Fibroblast of upper back skin (primary cell): ENCODE results near the gene SRM.
"Not testable (repeated sequence)": the region's sequence is repeated elsewhere in the genome, so short reads cannot be mapped to it uniquely, and the experiment has no call there.

Source experiments
- DNase-seq: peaks from one replicate; pipeline ENCODE4 v3.0.0-alpha.2; 2013

SRM gene

GRCh38 chr1:11063937-11064537 is 4.2 kb upstream of the SRM start:
- DNase-seq = not testable (repeated sequence)

DNA sequence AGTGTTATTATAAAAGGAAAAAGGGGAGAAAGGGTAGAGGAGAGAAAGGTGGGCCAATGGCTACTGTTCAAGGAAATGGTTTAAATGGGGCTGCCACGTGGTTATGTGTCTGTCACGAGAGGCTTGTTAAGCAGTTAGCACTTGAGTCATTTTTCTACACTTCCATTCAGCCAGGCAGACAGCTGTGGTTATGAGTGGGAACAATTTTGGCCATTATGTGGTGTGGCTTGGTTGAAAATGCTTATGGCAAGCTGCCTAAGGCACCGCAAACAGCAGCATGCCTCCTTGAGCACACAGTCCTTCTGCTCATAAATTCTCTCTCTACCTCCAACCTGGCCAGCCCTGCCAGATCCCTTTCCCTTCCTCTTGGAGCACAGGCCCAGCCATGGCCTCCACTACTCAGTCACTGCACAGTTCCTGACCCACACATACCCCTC is 3.2 kb upstream of the SRM start:
- peak; percentile 67 for DNase-seq

DNA sequence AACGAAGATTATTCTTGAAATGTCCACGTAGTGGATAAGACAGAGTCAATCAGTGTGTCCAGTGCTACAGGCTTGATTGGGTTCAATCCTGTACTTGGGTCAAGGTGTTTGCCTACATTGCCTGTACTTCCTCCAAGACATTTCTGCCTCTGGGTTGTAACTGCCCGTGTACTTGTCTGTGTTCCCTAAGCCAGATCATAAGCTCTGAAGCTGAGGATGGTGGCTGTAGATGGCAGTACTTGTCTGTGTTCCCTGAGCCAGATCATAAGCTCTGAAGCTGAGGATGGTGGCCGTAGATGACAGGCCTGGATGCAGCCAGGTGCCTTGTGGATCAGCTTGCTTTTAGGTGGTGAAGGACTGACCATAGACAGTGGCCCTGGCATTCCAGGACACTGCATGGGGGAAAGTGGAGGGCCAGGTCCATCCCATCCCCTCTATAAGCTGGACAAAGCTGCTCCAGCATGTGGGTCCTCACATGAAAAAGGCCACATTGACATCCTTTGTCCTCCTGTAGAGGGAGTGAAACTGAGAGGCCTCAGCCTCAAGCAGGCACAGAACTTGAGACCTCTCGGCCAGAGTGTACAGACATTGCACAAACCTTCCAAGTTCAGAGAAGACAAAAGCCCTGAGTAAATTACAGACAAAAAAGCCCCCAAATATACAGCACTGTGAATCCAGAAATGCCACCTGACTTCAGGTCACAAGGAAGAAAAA is 2.0 kb upstream of the SRM start:
- DNase-seq = no peak

GRCh38 chr1:11059155-11059967 is 457 bp downstream of the SRM start:
- DNase-seq = no peak

DNA sequence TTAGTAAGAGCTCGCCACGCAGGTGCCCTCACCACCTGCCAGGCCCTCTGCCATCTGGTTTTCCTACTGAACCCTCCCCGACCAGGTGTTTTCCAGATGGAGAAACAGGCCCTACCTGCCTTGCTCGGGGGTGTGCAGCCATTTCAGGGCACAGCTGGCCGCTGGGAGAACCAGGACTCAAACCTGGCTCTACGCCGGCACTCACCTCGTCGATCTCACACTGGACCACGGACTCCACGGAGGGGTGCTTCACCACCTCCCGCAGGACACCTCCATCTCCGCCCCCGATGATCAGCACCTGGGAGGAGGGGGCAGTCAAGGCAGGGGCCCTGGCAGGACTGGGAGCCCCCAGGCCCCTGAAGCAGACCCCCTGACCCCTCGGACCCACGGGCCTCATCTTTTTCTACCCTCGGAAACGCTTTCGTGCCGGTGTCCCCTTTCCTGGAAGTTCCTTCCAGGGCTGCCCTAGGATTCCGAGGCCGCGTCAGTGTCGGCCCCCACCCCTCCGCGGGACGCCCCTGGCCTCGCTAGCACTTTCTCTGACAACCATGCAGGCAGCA is 1.1 kb downstream of the SRM start:
- DNase-seq = no peak

- DNase-seq = no peak
Observed at GRCh38 chr1:11058026-11058425, 1.8 kb downstream of the SRM start.

- no peak for DNase-seq
Observed at GRCh38 chr1:11057477-11057876, 2.3 kb downstream of the SRM start.

DNA sequence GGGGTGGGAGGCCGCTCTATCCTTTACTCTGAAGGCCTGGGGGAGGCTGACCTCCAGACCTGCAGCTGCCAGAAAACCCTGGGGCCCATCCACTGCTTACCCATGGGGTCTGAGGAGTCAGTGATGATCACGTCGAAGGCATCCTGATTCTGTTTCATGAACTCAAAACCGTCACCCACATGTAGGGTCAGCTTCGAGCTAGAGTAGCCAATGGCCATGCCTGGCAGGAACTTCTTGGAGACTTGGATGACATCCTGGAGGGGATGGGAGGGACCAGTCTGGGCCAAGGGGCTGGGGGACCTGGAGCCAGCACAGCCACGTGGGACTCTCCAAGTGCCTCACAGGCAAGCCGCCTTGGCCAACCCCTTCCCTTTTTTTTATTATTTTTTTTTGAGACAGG is 3.3 kb downstream of the SRM start:
- DNase-seq = no peak

DNA sequence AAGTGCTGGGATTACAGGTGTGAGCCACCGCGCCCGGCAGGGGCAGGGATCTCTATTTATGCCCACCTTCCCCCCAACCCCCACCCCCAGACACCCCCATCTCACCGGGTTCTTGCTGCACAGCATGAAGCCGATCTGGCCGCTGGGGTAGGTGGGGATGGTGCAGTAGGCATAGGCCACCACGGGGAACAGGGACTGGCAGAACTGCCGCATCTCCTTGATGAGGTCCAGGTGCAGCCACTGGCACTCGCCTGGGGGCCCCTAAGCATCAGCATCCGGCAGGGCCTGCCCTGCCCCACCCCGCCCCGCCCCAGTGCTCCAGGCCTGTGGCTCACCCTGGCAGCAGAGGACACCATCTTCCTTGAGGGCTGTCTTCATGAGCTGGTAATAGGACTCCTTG is 4.1 kb downstream of the SRM start:
- no peak for DNase-seq

GRCh38 chr1:11054666-11055065 is 5.2 kb downstream of the SRM start:
- no peak for DNase-seq

DNA sequence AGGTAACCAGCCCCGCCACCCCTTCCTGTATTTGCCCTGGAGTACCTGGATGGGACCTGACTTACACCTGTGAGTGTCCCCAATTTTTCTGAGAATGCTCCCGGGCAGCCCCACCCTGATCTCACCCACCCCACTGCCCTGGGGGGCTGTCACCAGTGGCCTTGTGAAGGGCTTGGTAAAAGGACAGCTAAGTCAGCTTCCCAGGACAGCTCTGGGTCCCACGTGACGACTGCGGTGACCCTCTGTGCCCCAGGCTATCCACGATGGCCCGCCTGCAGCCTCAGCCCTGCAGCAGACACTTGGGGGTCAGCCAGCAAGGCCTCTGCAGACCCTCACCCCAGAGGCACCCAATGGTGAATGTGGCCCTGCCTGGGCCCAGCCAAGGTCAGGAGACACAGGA is 5.6 kb downstream of the SRM start:
- DNase-seq = no peak

DNA sequence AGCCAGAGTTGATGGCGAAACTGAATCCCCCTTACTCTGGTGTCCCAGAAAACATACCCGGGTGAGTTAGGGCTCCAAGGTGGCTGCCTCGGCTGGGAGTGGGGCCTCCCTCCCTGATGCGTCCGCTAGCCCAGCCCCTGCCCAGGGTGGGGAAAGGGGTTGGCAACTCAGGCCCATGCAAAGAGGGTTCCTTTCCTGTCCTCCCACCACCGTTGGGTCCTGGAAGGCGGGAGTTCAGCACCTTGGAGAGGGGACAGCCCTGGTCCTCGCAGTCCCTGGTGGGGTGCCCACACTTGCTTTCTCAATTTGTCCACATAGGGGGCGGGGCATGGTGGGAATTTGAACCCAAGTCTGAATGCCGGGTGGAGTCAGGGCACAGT is 6.1 kb downstream of the SRM start:
- DNase-seq = peak; percentile 27

DNA sequence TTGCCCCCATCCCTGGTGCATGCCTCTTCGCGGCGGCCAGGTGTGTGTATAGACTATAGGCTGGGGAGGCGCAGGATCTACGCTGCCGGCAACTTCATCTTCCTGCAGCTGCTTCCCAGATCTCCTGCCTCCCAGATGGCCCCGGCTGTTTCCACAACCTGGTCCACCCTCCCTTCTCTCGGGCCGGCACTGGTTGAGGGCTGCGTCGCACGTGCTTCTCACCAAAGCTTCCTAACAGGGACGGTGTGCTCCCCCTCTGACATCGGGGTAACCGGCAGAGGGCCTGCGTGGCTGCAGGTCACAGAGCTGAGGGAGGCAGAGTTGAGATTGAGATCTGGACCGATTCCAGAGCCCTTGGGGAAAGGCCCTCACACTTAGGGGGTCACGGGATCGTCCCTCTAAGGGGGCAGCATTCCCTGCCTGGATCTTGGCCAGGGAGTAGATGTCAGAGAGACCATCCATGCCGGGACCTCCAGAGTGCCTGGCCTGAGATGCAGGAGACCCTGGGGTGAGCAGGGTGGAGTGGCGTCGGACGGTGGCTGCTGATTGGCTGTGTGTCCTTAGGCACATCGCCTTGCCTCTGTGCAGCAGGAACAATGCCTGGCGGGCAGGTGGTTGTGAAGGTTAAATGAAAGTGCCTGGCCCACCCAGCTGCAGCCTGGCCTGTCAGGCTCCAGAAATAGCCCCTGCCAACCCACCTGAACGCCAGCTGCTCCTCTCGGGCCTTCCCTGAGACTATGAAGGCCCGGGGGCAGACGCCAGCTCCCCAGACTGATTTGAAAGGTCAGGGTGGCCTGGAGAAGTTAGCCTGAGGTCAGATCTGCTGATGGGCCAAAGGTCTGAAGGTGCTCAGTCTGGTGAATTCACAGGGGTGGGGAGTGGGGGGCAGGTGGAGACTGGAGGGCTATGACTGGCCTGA is 6.7 kb downstream of the SRM start:
- no peak for DNase-seq

GRCh38 chr1:11051781-11052511 is 7.9 kb downstream of the SRM start:
- no peak for DNase-seq

DNA sequence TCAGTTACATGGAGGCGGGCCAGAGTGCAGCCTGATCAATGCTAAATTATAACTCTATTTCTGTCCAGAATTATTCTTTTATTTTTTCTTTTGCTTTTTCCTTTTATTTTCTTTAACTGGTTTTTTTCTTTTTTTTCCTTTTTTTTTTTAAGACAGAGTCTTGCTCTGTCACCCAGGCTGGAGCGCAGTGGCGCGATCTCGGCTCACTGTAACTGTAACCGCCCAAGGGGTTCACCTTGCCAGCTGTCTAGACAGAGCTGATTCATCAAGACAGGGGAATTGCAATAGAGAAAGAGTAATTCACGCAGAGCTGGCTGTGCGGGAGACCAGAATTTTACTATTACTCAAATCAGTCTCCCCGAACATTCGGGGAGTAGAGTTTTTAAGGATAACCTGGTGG is 8.7 kb downstream of the SRM start:
- DNase-seq = peak; percentile 20

GRCh38 chr1:11046625-11047365 is 13.0 kb downstream of the SRM start, which contains the start of gene MASP2:
TSS of gene MASP2 (minus strand) at chr1:11047239. CDS start at chr1:11047207, 32 bp downstream.
- no peak for DNase-seq

DNA sequence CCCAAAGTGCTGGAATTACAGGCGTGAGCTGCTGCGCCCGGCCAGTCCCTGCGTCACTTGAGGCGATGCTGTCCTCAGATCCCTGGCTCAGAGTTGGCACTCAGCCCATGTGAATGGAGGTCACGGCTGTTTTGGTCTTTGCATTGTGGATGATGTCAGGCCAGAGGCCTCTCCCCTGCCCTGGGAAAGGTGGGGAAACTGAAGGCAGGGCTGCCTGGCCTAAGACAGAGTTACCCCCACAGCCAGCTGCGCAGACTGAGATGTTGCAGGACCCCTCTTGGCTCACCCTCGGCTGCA is 13.6 kb downstream of the SRM start:
- DNase-seq = no peak

DNA sequence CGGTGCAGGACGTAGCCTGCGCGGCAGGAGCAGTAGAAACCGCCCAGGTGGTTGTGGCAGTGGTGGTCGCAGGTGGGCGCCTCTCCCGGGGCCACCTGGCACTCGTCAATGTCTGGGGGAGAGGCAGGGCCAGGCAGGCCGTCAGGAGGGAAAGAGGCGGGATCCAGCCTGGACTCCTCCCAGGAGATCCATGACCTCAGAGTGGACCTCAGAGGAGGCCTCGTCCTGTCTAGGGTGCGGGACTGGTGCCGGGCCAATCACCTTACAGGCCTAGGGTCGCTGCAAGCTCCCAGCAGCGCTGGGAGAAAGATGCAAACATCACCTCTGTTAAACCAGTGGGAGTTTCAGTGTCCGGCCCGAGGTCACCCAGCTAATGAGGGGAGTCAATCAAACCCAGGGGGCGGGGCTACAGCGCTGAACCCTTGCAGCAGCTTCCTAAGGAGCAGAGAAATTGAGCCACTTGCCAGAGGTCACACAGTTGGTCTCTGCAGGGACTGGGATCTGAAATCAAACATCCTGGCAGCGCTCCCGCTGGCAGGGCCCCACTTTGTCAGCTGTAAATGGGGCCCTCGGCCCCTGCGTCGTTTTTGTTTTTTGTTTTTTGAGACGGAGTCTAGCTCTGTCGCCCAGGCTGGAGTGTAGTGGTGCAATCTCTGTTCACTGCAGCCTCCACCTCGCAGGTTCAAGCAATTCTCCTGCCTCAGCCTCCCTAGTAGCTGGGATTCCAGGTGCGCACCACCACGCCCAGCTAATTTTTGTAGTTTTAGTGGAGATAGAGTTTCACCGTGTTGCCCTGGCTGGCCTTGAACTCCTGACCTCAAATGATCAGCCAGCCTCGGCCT is 14.2 kb downstream of the SRM start:
- no peak for DNase-seq

DNA sequence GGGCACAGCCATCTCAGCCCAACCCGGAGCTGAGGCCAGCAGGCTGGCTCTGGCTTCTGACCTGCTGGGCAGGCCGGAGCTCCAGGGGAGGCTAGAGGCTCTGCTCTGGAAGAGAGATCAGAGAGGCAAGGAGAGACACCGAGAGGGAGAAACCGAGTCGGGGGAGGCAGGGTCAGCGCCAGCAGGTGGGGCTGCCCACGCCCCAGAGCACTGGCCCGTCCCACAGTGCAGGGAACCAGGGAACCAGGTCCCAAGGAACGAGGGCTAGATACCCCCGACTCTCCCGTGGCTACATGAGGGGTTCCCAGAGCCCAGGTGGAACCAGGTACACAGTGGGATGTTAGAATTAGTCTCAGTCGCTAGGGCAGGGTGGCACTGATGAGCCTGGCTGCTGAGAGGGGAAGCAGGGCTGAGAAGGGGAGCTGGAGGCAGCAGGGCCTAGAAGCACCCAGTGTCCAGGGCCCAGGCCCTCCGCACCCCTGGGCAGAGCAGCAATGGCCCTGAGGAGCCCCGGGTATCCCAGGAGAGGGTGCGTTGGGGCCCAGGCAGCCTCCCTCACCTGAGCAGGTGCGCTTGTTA is 14.9 kb downstream of the SRM start:
- DNase-seq = no peak
